GM10248 (cell line): Measurements from ENCODE around the gene RBSN.
A peak's percentile ranks its signal among the peaks of the same experiment; 100 is the strongest.

Source experiments
- CTCF ChIA-PET: fragments of 300-600 bp; sonication (Branson Sonifier 250); formaldehyde crosslinking; extraction: SDS; loops from one replicate; lab custom pipeline; 2021; ENCODE audit warnings: antibody characterized with exemption; lab: Yijun Ruan, JAX
- POLR2A ChIA-PET: fragments of 350-650 bp; sonication (Branson Sonifier 250); formaldehyde crosslinking; extraction: SDS; loops from one replicate; lab custom pipeline; 2020; ENCODE audit warnings: antibody characterized with exemption; lab: Yijun Ruan, JAX
- DNase-seq: peaks from one replicate; pipeline ENCODE4 v3.0.0; 2012; ENCODE audit errors: extremely low spot score
- TF ChIP-seq, protein P1 (sequence below): IDR thresholded peaks from 2 replicates; pipeline ENCODE4 v1.5.1; 2012; ENCODE audit warnings: mild to moderate bottlenecking, low read depth; ENCODE audit errors: extremely low read depth, missing control alignments, control extremely low read depth

The RBSN gene

DNA sequence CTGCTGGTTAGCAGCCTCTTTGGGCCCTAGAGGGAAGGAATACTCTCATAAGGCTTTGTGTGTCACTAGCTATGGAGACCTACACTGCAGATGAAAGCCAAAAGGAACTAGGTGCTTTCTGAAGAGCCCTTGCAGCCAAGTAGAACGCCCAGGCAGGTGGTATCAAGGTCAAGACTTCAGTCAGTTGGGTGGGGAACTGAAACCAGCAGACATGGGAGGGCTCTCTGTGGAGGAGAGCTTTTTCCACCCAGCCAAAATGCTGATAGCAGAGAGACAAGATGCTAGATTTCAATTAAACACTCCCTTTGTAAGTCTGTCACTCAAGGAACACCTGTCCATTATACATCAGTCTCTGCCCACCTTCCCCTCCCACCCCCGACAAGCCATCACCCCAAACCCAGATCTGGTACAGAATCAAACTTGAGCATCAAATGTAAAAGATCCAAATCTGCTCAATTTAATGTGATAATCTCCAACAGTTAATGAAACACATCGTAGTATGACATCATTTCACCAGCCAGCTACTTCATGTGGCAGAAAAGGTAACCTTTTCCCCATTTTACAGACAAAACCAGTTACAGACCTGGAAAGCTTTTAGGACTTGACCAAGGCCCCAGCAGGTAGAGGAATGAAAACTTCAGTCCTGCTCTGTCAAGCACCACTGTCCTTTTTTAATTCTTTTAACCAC lies 48.4 kb downstream of the RBSN start:
- DNase-seq: peak; percentile 79
- CTCF ChIA-PET: interaction anchor here (0.9 to 4.0 kb wide), 24 partner anchors 10 to 270 kb away, joined by 3 to 26 read pairs (median 6); partner anchors contain the start of genes MRPS25, NR2C2 and RBSN
- TF ChIP-seq, protein P1, sequence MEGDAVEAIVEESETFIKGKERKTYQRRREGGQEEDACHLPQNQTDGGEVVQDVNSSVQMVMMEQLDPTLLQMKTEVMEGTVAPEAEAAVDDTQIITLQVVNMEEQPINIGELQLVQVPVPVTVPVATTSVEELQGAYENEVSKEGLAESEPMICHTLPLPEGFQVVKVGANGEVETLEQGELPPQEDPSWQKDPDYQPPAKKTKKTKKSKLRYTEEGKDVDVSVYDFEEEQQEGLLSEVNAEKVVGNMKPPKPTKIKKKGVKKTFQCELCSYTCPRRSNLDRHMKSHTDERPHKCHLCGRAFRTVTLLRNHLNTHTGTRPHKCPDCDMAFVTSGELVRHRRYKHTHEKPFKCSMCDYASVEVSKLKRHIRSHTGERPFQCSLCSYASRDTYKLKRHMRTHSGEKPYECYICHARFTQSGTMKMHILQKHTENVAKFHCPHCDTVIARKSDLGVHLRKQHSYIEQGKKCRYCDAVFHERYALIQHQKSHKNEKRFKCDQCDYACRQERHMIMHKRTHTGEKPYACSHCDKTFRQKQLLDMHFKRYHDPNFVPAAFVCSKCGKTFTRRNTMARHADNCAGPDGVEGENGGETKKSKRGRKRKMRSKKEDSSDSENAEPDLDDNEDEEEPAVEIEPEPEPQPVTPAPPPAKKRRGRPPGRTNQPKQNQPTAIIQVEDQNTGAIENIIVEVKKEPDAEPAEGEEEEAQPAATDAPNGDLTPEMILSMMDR: no peak
- POLR2A ChIA-PET: interaction anchor here (0.5 to 1.0 kb wide), 3 partner anchors 13 to 151 kb away, joined by 3 read pairs; partner anchors contain the start of gene MRPS25

DNA sequence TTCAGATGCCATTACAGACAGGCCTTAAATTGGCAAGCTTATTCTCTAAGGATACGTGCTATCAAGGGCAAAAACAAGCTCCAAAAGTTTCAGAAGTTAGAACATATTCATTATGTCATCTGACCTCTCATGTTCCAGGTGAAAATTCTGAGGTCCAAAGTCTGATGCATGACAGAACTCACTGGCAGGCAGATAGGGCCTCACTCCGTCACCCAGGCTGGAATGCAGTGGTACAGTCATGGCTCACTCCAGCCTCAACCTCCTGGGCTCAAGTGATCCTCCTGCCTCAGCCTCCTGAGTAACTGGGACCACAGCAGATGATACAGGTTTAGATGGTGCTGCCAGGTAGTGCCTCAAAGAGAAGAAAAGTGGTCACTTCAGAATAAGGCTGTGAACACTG lies 49.4 kb downstream of the RBSN start:
- CTCF ChIA-PET: interaction anchor here (0.7 to 4.0 kb wide), 8 partner anchors 15 to 269 kb away, joined by 3 to 26 read pairs (median 5); partner anchors contain the start of gene MRPS25
- TF ChIP-seq, protein P1: no peak
- no peak for DNase-seq
- POLR2A ChIA-PET: no interaction called here

DNA sequence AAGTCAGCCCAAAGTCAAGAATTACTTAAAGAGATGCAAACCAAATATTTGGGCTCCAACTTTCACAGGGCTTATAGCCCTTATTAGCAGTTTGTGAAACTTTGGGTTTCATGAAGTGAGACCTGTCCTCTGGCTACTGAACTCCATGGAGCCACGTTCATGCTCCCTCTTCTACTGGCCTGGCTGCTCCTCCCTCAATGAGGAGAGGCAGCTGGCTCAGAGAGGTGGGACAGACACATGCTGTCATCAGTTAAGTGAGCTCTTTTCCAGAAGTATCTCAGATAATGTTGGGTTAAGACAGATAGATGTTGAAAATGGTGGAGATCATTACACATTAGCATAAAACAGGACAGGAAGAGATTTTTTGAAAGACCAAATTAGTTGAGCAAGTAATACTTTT lies 53.3 kb downstream of the RBSN start:
- TF ChIP-seq, protein P1: no peak
- CTCF ChIA-PET: interaction anchor here (1.0 to 1.4 kb wide), 3 partner anchors 9 to 119 kb away, joined by 3 to 7 read pairs (median 3); no protein-coding TSS in a partner anchor

DNA sequence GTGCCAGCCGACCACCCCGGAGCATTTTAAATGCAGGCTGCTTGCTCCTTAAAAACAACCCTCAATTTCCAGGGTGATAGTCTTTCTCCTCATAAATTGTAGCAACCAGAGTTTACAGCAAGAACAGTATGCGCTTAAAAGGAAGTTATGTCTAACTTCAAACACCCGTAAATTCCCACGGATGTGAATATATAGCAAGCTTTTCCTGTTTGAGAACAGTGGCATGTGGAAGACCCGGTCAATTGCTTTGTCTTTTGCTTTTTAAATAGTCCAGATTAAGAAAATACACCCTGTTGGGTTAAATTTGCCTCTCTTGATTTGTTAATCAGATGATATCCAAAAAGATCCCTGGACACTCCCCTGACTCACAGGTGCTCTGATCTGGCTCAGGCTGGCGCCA lies 54.6 kb downstream of the RBSN start:
- POLR2A ChIA-PET: no interaction called here

More for the DNA sequence above, 53.3 kb downstream of the RBSN start:
- no peak for DNase-seq
- POLR2A ChIA-PET: no interaction called here

DNA sequence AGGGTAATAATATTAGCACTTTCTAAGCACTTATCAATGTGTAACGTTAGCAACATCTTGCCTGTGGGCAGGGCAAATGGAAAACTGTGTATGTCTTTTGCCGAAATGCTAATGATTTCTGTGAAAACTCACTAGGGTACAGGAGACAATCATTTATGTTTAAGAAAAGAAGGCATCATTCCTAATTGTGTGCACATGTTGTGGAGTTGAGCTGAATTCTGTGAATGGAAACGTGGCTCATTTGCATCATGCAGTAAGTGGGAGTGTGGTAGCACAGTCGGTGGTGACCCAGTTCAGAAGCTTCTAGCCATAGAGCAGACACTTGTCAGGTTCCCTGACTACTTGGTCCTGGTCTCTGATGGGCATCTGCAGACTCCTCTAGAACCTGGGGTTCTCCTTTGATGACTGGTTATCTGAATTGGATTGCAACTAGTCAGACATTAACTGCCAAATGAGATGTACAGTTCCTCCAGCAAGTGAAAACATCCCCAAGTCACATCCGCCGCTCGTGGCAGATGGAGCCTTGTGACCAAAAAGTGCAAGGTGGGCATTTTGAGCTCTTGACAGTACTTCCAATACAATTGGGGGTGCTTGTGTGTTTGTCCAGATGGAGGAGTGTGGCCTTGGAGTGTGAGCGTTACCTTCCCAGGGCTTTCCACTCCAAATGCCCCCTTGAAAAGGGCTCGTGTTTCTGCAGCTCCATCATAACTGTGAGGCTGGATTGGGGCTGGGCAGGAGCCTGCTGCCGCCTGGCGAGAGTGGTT lies 55.4 kb downstream of the RBSN start:
- no peak for DNase-seq
- ChIA-PET CTCF (interaction anchor here (0.8 kb wide), 1 partner anchor 118 kb away, joined by 4 read pairs; no protein-coding TSS in a partner anchor), POLR2A (no interaction called here)
- TF ChIP-seq, protein P1: no peak

More for the DNA sequence above, 54.6 kb downstream of the RBSN start:
- no peak for DNase-seq
- CTCF ChIA-PET: interaction anchor here (0.8 to 1.2 kb wide), 2 partner anchors 21 to 118 kb away, joined by 3 to 4 read pairs; partner anchors contain the start of gene MRPS25
- TF ChIP-seq, protein P1: no peak

GRCh38 chr3:15042936-15043335 lies 56.0 kb downstream of the RBSN start:
- CTCF ChIA-PET: interaction anchor here (1.1 kb wide), 1 partner anchor 9 kb away, joined by 6 read pairs; no protein-coding TSS in a partner anchor
- no peak for DNase-seq
- TF ChIP-seq, protein P1: no peak
- POLR2A ChIA-PET: no interaction called here
